WTC11 (cell line): ENCODE data around the gene ARSJ.

Experiments used
- ETV6 ChIP-seq: sonication (generic); formaldehyde crosslinking; IDR thresholded peaks from 2 replicates; pipeline ENCODE4 v1.8.1; 2022; ENCODE audit warnings: mild to moderate bottlenecking, missing genetic modification reagents
- GABPB1 ChIP-seq: sonication (generic); formaldehyde crosslinking; IDR thresholded peaks from 2 replicates; pipeline ENCODE4 v1.8.1; 2023; ENCODE audit warnings: mild to moderate bottlenecking, missing genetic modification reagents
- NFYB ChIP-seq: sonication (generic); formaldehyde crosslinking; conservative IDR thresholded peaks from 2 replicates; pipeline ENCODE4 v1.8.0; 2022; ENCODE audit warnings: low read depth, missing genetic modification reagents
- NR2C2 ChIP-seq: sonication (generic); formaldehyde crosslinking; IDR thresholded peaks from 2 replicates; pipeline ENCODE4 v1.8.0; 2022; ENCODE audit warnings: mild to moderate bottlenecking, missing genetic modification reagents
- SMAD3 ChIP-seq: sonication (generic); formaldehyde crosslinking; IDR thresholded peaks from 2 replicates; pipeline ENCODE4 v1.8.0; 2022; ENCODE audit warnings: missing genetic modification reagents, mild to moderate bottlenecking, borderline replicate concordance
- ZNF416 ChIP-seq: fragments of 250-450 bp; sonication (Bioruptor Pico); IDR thresholded peaks from 2 replicates; pipeline ENCODE4 v1.9.0; 2021; ENCODE audit warnings: mild to moderate bottlenecking, inconsistent platforms
- TF ChIP-seq, protein P1 (sequence below): sonication (generic); formaldehyde crosslinking; IDR thresholded peaks from 2 replicates; pipeline ENCODE4 v1.8.1; 2022; ENCODE audit warnings: mild to moderate bottlenecking, missing genetic modification reagents, moderate library complexity, borderline replicate concordance
- TF ChIP-seq, protein P2 (sequence below): fragments of 200-600 bp; IDR thresholded peaks from 2 replicates; pipeline ENCODE4 v1.8.0; 2022; ENCODE audit warnings: antibody characterized with exemption
- TF ChIP-seq, protein P3 (sequence below): sonication (generic); formaldehyde crosslinking; IDR thresholded peaks from 2 replicates; pipeline ENCODE4 v1.8.0; 2022; ENCODE audit warnings: mild to moderate bottlenecking, missing genetic modification reagents
- TF ChIP-seq, protein P4 (sequence below): sonication (generic); formaldehyde crosslinking; IDR thresholded peaks from 2 replicates; pipeline ENCODE4 v1.8.1; 2023; ENCODE audit warnings: mild to moderate bottlenecking, missing genetic modification reagents
- TF ChIP-seq, protein P5 (sequence below): sonication (generic); formaldehyde crosslinking; IDR thresholded peaks from 2 replicates; pipeline ENCODE4 v1.8.1; 2023; ENCODE audit warnings: mild to moderate bottlenecking, missing genetic modification reagents, moderate library complexity
- TF ChIP-seq, protein P6 (sequence below): sonication (generic); formaldehyde crosslinking; IDR thresholded peaks from 2 replicates; pipeline ENCODE4 v1.8.1; 2023; ENCODE audit warnings: mild to moderate bottlenecking, missing genetic modification reagents
- TF ChIP-seq, protein P7 (sequence below): sonication (generic); formaldehyde crosslinking; IDR thresholded peaks from 2 replicates; pipeline ENCODE4 v1.8.0; 2022; ENCODE audit warnings: mild to moderate bottlenecking, missing genetic modification reagents

DNA sequence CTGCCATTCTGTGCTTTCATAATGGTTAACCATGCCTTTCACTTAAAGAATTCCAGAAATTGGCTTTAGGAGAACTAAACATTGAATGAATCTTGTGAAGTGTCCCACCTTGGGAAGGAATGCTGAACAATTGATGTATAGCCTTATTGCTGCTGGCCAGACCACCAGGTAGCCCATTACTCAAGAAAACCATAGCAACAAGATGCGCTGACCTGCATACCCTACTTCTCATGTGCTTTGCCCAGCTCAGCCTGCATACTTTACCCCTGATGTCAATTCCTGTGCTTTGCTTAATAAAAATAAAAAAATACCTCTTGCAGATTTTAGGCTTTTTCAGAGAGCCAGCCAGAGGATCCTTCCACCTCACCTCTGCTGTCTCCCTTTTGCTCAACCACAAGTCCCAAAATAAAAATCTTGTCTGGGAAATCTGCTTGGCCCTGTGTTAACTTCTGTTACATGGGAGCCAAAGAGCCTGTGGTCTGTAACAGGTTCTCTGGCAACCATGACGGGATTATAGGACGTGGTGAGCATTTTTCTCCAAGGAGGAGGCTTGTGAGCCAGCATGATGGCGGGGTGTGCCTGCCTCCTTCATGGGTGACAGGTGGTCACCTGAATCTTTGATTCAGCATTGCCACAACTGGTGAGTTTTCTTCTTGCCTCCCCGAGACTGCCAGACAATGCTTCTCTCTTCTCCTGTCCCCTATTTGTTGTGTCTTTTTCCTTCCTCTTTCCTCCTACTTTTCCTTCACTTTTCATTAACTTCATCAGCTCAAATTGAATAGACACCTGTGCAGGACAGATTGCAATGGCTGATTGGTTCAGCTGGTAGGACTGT is 106.8 kb downstream of the ARSJ start:
- TF ChIP-seq NR2C2, result no peak
- TF ChIP-seq NFYB (CRISPR knock-in tag), result no peak
- TF ChIP-seq, protein P1, sequence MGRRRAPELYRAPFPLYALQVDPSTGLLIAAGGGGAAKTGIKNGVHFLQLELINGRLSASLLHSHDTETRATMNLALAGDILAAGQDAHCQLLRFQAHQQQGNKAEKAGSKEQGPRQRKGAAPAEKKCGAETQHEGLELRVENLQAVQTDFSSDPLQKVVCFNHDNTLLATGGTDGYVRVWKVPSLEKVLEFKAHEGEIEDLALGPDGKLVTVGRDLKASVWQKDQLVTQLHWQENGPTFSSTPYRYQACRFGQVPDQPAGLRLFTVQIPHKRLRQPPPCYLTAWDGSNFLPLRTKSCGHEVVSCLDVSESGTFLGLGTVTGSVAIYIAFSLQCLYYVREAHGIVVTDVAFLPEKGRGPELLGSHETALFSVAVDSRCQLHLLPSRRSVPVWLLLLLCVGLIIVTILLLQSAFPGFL (CRISPR knock-in tag), result no peak
- no peak for TF ChIP-seq ETV6 (CRISPR knock-in tag)
- TF ChIP-seq, protein P2, sequence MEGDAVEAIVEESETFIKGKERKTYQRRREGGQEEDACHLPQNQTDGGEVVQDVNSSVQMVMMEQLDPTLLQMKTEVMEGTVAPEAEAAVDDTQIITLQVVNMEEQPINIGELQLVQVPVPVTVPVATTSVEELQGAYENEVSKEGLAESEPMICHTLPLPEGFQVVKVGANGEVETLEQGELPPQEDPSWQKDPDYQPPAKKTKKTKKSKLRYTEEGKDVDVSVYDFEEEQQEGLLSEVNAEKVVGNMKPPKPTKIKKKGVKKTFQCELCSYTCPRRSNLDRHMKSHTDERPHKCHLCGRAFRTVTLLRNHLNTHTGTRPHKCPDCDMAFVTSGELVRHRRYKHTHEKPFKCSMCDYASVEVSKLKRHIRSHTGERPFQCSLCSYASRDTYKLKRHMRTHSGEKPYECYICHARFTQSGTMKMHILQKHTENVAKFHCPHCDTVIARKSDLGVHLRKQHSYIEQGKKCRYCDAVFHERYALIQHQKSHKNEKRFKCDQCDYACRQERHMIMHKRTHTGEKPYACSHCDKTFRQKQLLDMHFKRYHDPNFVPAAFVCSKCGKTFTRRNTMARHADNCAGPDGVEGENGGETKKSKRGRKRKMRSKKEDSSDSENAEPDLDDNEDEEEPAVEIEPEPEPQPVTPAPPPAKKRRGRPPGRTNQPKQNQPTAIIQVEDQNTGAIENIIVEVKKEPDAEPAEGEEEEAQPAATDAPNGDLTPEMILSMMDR, result no peak
- TF ChIP-seq, protein P3, sequence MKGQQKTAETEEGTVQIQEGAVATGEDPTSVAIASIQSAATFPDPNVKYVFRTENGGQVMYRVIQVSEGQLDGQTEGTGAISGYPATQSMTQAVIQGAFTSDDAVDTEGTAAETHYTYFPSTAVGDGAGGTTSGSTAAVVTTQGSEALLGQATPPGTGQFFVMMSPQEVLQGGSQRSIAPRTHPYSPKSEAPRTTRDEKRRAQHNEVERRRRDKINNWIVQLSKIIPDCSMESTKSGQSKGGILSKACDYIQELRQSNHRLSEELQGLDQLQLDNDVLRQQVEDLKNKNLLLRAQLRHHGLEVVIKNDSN, result no peak
- no peak for TF ChIP-seq SMAD3
- TF ChIP-seq GABPB1 (CRISPR knock-in tag), result no peak
- TF ChIP-seq, protein P4, sequence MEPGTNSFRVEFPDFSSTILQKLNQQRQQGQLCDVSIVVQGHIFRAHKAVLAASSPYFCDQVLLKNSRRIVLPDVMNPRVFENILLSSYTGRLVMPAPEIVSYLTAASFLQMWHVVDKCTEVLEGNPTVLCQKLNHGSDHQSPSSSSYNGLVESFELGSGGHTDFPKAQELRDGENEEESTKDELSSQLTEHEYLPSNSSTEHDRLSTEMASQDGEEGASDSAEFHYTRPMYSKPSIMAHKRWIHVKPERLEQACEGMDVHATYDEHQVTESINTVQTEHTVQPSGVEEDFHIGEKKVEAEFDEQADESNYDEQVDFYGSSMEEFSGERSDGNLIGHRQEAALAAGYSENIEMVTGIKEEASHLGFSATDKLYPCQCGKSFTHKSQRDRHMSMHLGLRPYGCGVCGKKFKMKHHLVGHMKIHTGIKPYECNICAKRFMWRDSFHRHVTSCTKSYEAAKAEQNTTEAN, result no peak
- TF ChIP-seq, protein P5, sequence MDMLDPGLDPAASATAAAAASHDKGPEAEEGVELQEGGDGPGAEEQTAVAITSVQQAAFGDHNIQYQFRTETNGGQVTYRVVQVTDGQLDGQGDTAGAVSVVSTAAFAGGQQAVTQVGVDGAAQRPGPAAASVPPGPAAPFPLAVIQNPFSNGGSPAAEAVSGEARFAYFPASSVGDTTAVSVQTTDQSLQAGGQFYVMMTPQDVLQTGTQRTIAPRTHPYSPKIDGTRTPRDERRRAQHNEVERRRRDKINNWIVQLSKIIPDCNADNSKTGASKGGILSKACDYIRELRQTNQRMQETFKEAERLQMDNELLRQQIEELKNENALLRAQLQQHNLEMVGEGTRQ, result no peak
- TF ChIP-seq, protein P6, sequence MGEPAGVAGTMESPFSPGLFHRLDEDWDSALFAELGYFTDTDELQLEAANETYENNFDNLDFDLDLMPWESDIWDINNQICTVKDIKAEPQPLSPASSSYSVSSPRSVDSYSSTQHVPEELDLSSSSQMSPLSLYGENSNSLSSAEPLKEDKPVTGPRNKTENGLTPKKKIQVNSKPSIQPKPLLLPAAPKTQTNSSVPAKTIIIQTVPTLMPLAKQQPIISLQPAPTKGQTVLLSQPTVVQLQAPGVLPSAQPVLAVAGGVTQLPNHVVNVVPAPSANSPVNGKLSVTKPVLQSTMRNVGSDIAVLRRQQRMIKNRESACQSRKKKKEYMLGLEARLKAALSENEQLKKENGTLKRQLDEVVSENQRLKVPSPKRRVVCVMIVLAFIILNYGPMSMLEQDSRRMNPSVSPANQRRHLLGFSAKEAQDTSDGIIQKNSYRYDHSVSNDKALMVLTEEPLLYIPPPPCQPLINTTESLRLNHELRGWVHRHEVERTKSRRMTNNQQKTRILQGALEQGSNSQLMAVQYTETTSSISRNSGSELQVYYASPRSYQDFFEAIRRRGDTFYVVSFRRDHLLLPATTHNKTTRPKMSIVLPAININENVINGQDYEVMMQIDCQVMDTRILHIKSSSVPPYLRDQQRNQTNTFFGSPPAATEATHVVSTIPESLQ (CRISPR knock-in tag), result no peak
- TF ChIP-seq, protein P7, sequence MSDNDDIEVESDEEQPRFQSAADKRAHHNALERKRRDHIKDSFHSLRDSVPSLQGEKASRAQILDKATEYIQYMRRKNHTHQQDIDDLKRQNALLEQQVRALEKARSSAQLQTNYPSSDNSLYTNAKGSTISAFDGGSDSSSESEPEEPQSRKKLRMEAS (CRISPR knock-in tag), result no peak
- no peak for TF ChIP-seq ZNF416 (CRISPR knock-in tag)
